Glutamatergic neuron (in vitro differentiated cells): ENCODE results near the gene RPL22. TPM values are rescaled to one million over a fixed set of nuclear protein-coding genes. Genes with fewer than 3 reads are reported as not detected.

Experiments
- DNase-seq: peaks from one replicate; pipeline ENCODE4 v3.0.0; 2022
- H3K27ac Mint-ChIP-seq: one replicate; pipeline ENCODE4 v1.8.0; 2020; ENCODE audit warnings: mild to moderate bottlenecking, mixed read lengths, inconsistent platforms; ENCODE audit not compliant: unreplicated experiment
- H3K27me3 Mint-ChIP-seq: one replicate; pipeline ENCODE4 v1.8.0; 2020; ENCODE audit warnings: mild to moderate bottlenecking, moderate library complexity, mixed read lengths, inconsistent platforms; ENCODE audit not compliant: unreplicated experiment
- H3K36me3 Mint-ChIP-seq: one replicate; pipeline ENCODE4 v1.8.0; 2020; ENCODE audit warnings: mild to moderate bottlenecking, mixed read lengths, inconsistent platforms; ENCODE audit not compliant: unreplicated experiment
- H3K4me1 Mint-ChIP-seq: one replicate; pipeline ENCODE4 v1.8.0; 2020; ENCODE audit warnings: mild to moderate bottlenecking, low read depth, mixed read lengths, inconsistent platforms; ENCODE audit not compliant: unreplicated experiment
- H3K4me3 Mint-ChIP-seq: one replicate; pipeline ENCODE4 v1.8.0; 2020; ENCODE audit warnings: mild to moderate bottlenecking, mixed read lengths, inconsistent platforms; ENCODE audit not compliant: unreplicated experiment
- H3K9me3 Mint-ChIP-seq: one replicate; pipeline ENCODE4 v1.8.0; 2020; ENCODE audit warnings: mild to moderate bottlenecking, moderate library complexity, mixed read lengths, inconsistent platforms; ENCODE audit not compliant: unreplicated experiment
- total RNA-seq: library from RNA; stranded (reverse); fragmentation: NEBNext Ultra II Directional; extraction: Animal tissue kit (Norgen Biotek cat#: 25700); gene quantifications from one replicate; pipeline ENCODE4 v1.2.1, GENCODE V29; 2021; ENCODE audit not compliant: unreplicated experiment
- TF ChIP-seq, protein P1 (sequence below): fragments of 200-600 bp; sonication (generic); IDR thresholded peaks from one replicate; pipeline ENCODE4 v1.5.0; 2021; ENCODE audit not compliant: partially characterized antibody, unreplicated experiment

The RPL22 gene
- total RNA-seq, 1 donor from 2014 or later = 275 TPM

DNA sequence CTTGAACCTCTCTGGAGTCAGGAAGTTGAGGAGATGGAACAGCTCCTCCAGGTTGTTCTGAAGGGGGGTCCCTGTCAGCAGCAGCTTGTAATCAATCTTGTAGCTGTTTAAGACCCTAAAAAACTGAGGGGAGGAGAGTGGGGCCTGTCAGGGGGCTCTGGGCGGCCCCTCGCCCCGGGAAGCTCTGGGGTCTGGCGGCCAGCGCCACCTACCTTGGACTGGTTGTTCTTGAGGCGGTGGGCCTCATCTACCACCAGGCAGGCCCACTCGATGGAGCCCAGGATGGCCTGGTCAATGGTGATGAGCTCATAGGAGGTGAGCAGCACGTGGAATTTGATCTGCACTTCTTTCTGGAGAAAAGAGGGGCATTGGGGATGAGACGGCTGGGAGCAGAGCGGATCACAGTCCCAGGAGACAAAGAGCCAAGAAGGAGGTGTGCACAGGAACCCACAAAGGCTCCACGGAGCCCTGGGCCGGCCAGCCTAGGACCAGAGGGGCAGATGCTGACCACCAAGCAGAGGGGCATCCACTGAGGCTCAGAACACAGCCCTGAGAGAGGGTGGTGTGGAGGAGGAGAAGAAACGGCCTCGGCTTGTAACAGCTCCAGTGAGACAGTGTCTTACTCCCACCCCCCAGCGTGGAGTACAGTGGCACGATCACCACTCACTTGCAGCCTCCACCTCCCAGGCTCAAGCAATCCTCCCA is 62.7 kb downstream of the RPL22 start:
- DNase-seq = no peak
- peaks cover 14% of the 10 kb centered on the region for H3K36me3 Mint-ChIP-seq
- no peak overlapping the region for H3K4me3 Mint-ChIP-seq
- no peak overlapping the region for H3K27ac Mint-ChIP-seq
- no peaks in the 10 kb centered on the region for H3K4me1 Mint-ChIP-seq
- no peaks in the 10 kb centered on the region for H3K27me3 Mint-ChIP-seq
- TF ChIP-seq, protein P1, sequence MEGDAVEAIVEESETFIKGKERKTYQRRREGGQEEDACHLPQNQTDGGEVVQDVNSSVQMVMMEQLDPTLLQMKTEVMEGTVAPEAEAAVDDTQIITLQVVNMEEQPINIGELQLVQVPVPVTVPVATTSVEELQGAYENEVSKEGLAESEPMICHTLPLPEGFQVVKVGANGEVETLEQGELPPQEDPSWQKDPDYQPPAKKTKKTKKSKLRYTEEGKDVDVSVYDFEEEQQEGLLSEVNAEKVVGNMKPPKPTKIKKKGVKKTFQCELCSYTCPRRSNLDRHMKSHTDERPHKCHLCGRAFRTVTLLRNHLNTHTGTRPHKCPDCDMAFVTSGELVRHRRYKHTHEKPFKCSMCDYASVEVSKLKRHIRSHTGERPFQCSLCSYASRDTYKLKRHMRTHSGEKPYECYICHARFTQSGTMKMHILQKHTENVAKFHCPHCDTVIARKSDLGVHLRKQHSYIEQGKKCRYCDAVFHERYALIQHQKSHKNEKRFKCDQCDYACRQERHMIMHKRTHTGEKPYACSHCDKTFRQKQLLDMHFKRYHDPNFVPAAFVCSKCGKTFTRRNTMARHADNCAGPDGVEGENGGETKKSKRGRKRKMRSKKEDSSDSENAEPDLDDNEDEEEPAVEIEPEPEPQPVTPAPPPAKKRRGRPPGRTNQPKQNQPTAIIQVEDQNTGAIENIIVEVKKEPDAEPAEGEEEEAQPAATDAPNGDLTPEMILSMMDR = no peak
- H3K9me3 Mint-ChIP-seq = peaks cover 7% of the 10 kb centered on the region

Other genes starting within 250 kb of the RPL22 start
- 28.4 TPM for gene NPHP4, start 207.2 kb downstream of the RPL22 start, total RNA-seq
- gene KCNAB2, start 153.7 kb downstream of the RPL22 start, total RNA-seq = 20.4 TPM
- 0.96 TPM for gene CHD5, start 19.3 kb downstream of the RPL22 start, total RNA-seq
- gene RNF207, start 6.5 kb upstream of the RPL22 start, total RNA-seq = 5.6 TPM
- 55.5 TPM for gene ICMT, start 36.4 kb upstream of the RPL22 start, total RNA-seq
- gene HES3, start 44.6 kb upstream of the RPL22 start, total RNA-seq = 0.66 TPM
- 174 TPM for gene GPR153, start 61.5 kb upstream of the RPL22 start, total RNA-seq
- gene ACOT7, start 194.2 kb upstream of the RPL22 start, total RNA-seq = 175 TPM
- 54.6 TPM for gene HES2, start 220.3 kb upstream of the RPL22 start, total RNA-seq
- gene ESPN, start 225.2 kb upstream of the RPL22 start, total RNA-seq = 25.7 TPM